Heart left ventricle (tissue), 16 donors: ENCODE results near the gene ABHD5. TPM values are rescaled to one million over a fixed set of nuclear protein-coding genes. Genes with fewer than 3 reads are reported as not detected.

Experiments
- ATAC-seq, 4 donors: fragments of 200-7000 bp; cut with Tn5 transposase; one replicate each; pipeline ENCODE4 v1.9.1; 2020 to 2022; ENCODE audit warnings: moderate library complexity in 4 of 4, mild to moderate bottlenecking in 3 of 4, moderate number of reproducible peaks in 1 of 4
- DNase-seq, 5 donors: peaks; one replicate each; pipeline ENCODE4 v3.0.0-alpha.2; 2020
- H3K27ac ChIP-seq, 12 donors: fragments of 200-600 bp; sonication (generic) in 4 of 12; one replicate each; pipeline versions ENCODE4 v1.5.0 to v1.8.0; 2016 to 2022; ENCODE audit warnings: mild to moderate bottlenecking in 2 of 12
- H3K27me3 ChIP-seq, 9 donors: fragments of 200-600 bp; sonication (generic) in 2 of 9; one replicate each; pipeline versions ENCODE4 v1.5.1 to v1.8.0; 2016 to 2022; ENCODE audit warnings: mild to moderate bottlenecking in 3 of 9
- H3K36me3 ChIP-seq, 9 donors: fragments of 200-600 bp; sonication (generic) in 2 of 9; one replicate each; pipeline versions ENCODE4 v1.5.0 to v1.8.0; 2018 to 2022; ENCODE audit warnings: mild to moderate bottlenecking in 2 of 9
- H3K4me1 ChIP-seq, 12 donors: fragments of 200-600 bp; sonication (generic) in 4 of 12; one replicate each; pipeline versions ENCODE4 v1.5.0 to v1.8.0; 2016 to 2022; ENCODE audit warnings: mild to moderate bottlenecking in 3 of 12
- H3K4me3 ChIP-seq, 12 donors: fragments of 200-600 bp; sonication (generic) in 4 of 12; one replicate each; pipeline versions ENCODE4 v1.5.0 to v1.8.0; 2017 to 2022; ENCODE audit warnings: mild to moderate bottlenecking in 9 of 12, moderate library complexity in 4 of 12
- H3K9me3 ChIP-seq, 12 donors: fragments of 200-600 bp; sonication (generic) in 4 of 12; one replicate each; pipeline versions ENCODE4 v1.5.0 to v1.8.0; 2016 to 2022; ENCODE audit warnings: mild to moderate bottlenecking in 1 of 12
- CTCF ChIP-seq, 12 donors: fragments of 200-600 bp; sonication (generic) in 4 of 12; IDR thresholded peaks; one replicate each; pipeline versions ENCODE4 v1.5.0 to v1.8.0; 2018 to 2022; ENCODE audit warnings: antibody characterized with exemption in 12 of 12, mild to moderate bottlenecking in 5 of 12
- POLR2A ChIP-seq, 2 donors: fragments of 450-650 bp; IDR thresholded peaks; one replicate each; pipeline ENCODE4 v1.6.1; 2017; ENCODE audit warnings: antibody characterized with exemption in 2 of 2, mild to moderate bottlenecking in 2 of 2, moderate library complexity in 2 of 2
- WGBS, 4 donors: extraction: QIAGEN DNeasy Blood & Tissue Kit in 2 of 4; methylation state at CpG; one replicate each; pipeline versions ENCODE4 v1.1.5 to v1.1.7; 2013 to 2018; 5-methylcytosine and 5-hydroxymethylcytosine counted together
- intact Hi-C, 10 donors: fragments of 100-400 bp; cut with DNase I; formaldehyde crosslinking; loops; one replicate each; pipeline versions ENCODE4 v1.11.1 to v1.14.2; 2022
- polyA plus RNA-seq, 2 donors: library from polyadenylated mRNA; stranded (reverse); fragments of 200-250 nt; gene quantifications; one replicate each; pipeline ENCODE4 v1.2.3, GENCODE V29; 2013
- total RNA-seq, 9 donors: library from RNA; depleted of rRNA in 2 of 9; stranded (reverse); fragments of >200 nt in 2 of 9; fragmentation: NEBNext Ultra II Directional in 3 of 9; extraction: Animal tissue kit (Norgen Biotek cat#: 25700) in 3 of 9; gene quantifications; one replicate each; pipeline versions ENCODE4 v1.1.0 to v1.2.4, GENCODE V29; 2016 to 2023
- donor health status: ischemic (EF 13 %, LVEDD 7.1; RV severe dilation, severe dysfunction).
- donor health status: healthy with polysubstance abuse.
- donor health status: DM: no; HTN: yes; CAD: no.
- donor health status: DM: no; HTN: no; CAD: no.
- donor health status: ischemic (EF 25% LVEDD 6.9; RV normal size, moderate dysfunction).
- donor health status: ischemic (EF 25% LVEDD 5.7; RV mildly dilated, moderate dysfunction).
- donor health status: healthy.
- donor health status: DM: yes; HTN: yes; CAD: no.
- donor health status: ischemic (EF 35%, LVEDD 5.7; RV mildly dilated, moderate dysfunction).
- donor health status: nonischemic (EF 11% LVEDD 7.7; RV severe dilation, severe dysfunction).
- donor health status: DM: yes; HTN: yes; CAD: no.
- donor health status: PGD.
- donor health status: ischemic (EF 29% LVEDD 5.4; RV normal size, mild dysfunction).
- donor health status: nonischemic (EF 23%, LVEDD 6.1; RV moderate dilation, normal function).

The ABHD5 gene
- total and polyA plus RNA-seq, 11 donors: 8.5 to 103 (median 26.7) TPM

DNA sequence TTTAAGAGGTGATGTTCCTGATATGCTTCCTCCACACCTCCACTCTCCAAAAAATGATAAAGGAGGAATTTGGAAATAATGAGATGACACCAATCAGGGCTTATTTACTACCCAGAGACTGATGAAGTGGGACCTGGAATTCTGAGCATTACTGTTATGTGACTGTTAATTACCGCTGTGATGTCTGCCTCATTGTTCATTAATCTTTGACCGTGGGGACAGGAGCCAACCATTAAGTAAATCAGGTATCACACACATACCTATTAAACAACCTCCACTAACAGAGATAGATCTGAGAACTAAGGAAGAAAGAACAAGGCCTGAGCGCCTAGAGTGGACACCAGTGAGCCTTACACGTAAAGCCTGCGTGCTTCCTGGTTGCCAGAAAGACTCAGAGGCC lies 37.7 kb downstream of the ABHD5 start:
- ATAC-seq: no peak
- Histone ChIP-seq H3K36me3 (peaks cover 0 to 12% (median 0%) of the 10 kb centered on the region in 9 donors), H3K27me3 (no peaks in the 10 kb centered on the region)

DNA sequence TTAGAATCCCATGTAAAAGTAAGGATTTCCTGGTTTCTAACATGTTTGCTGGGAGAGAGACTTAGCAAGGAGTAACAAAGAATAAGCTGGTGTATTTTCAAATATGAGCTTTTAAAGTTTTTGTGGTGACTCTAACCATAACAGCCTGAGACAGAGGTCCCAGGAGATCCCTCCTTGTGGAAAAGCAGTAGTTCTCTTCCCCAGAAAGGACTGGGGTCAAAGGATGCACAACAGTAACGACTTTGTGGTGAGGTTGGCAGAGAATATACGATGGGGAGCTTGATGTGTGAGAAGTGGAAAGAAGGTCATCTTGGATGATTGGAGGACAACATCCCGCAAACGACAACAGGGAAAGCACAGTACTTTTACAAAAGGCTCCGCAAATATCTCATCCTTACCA lies 38.2 kb downstream of the ABHD5 start:
- H3K27me3 ChIP-seq: no peaks in the 10 kb centered on the region
- WGBS, 4 donors: 83 to 86% (median 84%) methylated on average over 5 of the region's 5 CpGs
- no peak for TF ChIP-seq CTCF (IDR thresholded peaks at IDR 0.05)
- TF ChIP-seq POLR2A (IDR thresholded peaks at IDR 0.05): no peak
- no peak for DNase-seq
- no peaks in the 10 kb centered on the region for H3K9me3 ChIP-seq
- intact Hi-C loops: no loop called here
- no peak overlapping the region for H3K27ac ChIP-seq
- peaks cover 0 to 12% (median 0%) of the 10 kb centered on the region in 9 donors for H3K36me3 ChIP-seq
- no peak overlapping the region for H3K4me3 ChIP-seq
- H3K4me1 ChIP-seq: peaks cover 0 to 10% (median 3%) of the 10 kb centered on the region in 12 donors
- ATAC-seq: no peak

More for the DNA sequence above, 37.7 kb downstream of the ABHD5 start:
- Histone ChIP-seq H3K4me3 (no peak overlapping the region), H3K4me1 (peaks cover 0 to 7% (median 1%) of the 10 kb centered on the region in 12 donors), H3K9me3 (no peaks in the 10 kb centered on the region), H3K27ac (no peak overlapping the region)
- DNase-seq: no peak
- intact Hi-C loops: no loop called here
- 65 to 83% (median 68%) methylated on average over 5 of the region's 5 CpGs for WGBS, 4 donors
- TF ChIP-seq CTCF (IDR thresholded peaks at IDR 0.05): no peak
- TF ChIP-seq POLR2A (IDR thresholded peaks at IDR 0.05): no peak

DNA sequence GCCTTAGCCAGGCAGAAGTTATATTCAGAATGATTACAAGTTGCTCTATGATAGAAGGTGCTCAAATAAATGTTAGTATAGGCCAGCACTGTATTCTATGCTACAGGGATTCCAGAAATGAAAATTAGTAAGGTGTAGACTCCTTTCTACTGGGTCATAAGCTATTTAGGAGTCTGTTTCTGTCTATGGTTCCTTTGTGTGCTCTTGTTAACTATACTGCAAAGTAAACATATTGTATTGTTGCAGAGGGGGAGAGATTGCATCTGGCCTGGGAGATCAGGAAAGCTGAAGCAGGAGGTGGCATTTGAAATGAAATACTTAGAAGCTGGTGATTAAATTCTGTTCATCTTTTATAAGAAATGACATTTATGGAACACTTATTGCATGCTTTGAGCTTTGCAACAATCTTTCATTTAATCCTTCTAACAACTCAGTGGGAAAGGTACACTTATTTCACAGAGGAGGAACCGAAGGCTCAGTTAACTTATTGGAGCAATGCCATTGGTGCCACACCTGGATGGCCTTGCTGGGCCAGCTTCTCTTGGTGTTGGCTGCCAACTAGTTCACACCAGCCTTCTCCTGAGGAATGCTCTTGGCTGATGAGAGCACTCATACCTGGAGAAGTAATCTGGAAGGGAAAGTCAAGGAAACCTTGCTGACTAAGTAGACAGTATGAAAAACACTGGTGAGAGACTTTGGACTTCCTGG lies 39.1 kb downstream of the ABHD5 start:
- Histone ChIP-seq H3K9me3 (no peaks in the 10 kb centered on the region), H3K4me1 (peaks cover 0 to 14% (median 6%) of the 10 kb centered on the region in 12 donors), H3K27me3 (no peaks in the 10 kb centered on the region), H3K27ac (no peak overlapping the region), H3K4me3 (no peak overlapping the region), H3K36me3 (peaks cover 0 to 6% (median 0%) of the 10 kb centered on the region in 9 donors)
- DNase-seq (no peak), ATAC-seq (no peak)
- WGBS, 4 donors: 93 to 100% (median 95%) methylated on average over 1 of the region's 1 CpG
- intact Hi-C loops: no loop called here
- TF ChIP-seq CTCF (IDR thresholded peaks at IDR 0.05) (no peak), POLR2A (IDR thresholded peaks at IDR 0.05) (no peak)

GRCh38 chr3:43732747-43733425 lies 42.1 kb downstream of the ABHD5 start:
- ATAC-seq: no peak

More at GRCh38 chr3:43732747-43733425, 42.1 kb downstream of the ABHD5 start:
- intact Hi-C loops: no loop called here
- Histone ChIP-seq H3K4me3 (no peak overlapping the region), H3K27ac (peak overlapping the region in 7 of 12 donors; percentile 26 to 73 (median 32)), H3K27me3 (no peaks in the 10 kb centered on the region), H3K9me3 (no peaks in the 10 kb centered on the region), H3K36me3 (peaks cover 0 to 6% (median 0%) of the 10 kb centered on the region in 9 donors), H3K4me1 (peaks cover 0 to 14% (median 6%) of the 10 kb centered on the region in 12 donors)
- 80 to 91% (median 86%) methylated on average over 6 of the region's 6 CpGs for WGBS, 4 donors
- TF ChIP-seq POLR2A (IDR thresholded peaks at IDR 0.05) (no peak), CTCF (IDR thresholded peaks at IDR 0.05) (no peak)
- DNase-seq: no peak
